Effector CD8-positive, alpha-beta T cell (primary cell): Measurements from ENCODE around the gene PLCB3.
"Not testable (repeated sequence)": the region's sequence is repeated elsewhere in the genome, so short reads cannot be mapped to it uniquely, and the experiment has no call there.

Experiments
- DNase-seq: peaks from one replicate; lab custom pipeline; 2025; lab: John Stamatoyannopoulos, UW

The PLCB3 gene

DNA sequence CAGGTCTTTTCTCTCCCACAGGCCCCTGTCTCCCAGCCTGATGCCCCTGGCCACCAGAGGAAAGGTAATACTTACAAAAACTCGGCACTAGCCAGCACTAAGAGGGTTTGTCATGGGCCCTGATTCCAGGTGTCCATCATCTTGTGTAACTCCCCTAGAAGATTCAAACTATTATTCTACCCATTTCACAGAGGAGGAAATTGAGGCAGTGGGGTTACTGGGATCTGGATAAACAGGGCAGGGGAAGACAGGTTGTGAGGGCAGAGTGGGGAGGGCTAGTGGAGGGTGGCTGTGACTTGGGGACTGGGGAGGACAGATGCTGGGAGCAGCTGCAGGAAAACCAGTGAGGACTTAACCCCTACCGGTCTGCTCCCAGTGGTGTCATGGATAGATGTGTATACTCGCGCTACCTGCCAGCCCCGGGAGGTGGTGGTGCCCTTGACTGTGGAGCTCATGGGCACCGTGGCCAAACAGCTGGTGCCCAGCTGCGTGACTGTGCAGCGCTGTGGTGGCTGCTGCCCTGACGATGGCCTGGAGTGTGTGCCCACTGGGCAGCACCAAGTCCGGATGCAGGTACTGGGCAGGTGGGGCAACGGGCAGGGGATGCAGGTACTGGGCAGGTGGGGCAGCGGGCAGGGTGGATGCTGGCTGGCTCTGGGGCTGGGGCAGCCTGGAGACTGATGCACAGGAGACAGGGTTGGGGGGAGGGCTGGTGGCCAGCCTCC lies 15.7 kb upstream of the PLCB3 start:
- no peak for DNase-seq

DNA sequence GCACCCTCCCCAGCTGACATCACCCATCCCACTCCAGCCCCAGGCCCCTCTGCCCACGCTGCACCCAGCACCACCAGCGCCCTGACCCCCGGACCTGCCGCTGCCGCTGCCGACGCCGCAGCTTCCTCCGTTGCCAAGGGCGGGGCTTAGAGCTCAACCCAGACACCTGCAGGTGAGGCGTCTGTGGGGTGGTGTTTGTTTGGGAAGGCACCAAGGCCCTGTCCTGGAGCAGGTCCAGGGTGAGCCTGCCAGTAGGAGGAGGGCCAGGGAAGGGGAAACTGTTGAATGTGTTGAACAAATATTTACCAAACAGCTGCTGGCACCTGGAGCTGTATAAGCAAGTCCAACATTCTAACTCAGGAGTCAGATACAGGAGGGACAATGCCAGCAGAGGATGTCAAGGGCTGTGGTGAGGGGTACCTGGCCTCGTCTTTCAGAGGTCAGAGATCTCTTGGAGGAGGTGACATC lies 13.8 kb upstream of the PLCB3 start:
- DNase-seq: no peak

DNA sequence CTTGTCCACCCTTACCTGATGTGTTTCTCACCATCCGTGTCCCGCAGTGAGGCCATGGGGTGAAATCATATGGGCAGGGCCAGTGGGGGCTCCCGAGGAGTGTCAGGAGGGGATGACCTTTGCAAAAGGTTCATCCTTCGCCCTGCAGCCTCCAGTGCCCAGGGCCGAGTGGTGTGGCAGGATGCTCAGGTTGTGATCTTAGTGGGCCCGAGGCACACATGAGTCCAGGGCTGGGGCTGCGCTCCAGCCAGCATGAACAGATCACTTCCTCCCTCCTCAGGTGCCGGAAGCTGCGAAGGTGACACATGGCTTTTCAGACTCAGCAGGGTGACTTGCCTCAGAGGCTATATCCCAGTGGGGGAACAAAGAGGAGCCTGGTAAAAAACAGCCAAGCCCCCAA lies 13.3 kb upstream of the PLCB3 start:
- no peak for DNase-seq

DNA sequence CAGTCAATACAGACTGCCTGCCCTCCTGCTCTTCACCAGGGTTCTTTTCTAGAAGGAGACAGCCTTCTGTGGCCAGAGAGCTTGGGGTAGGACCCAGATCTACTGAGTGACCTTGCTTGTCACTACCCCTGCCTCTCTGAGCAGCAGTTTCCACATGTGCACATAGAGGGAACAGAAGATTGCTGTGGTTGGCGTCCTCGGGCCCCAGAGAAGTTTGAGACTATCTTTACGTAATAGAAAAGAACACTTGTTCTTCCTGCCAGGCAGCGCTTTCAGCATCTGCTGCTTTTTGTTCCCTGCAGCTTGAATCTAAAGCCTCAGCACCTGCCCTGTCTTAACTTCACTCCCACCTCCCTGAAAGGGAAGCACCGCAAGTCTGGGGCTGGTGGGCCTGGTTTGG lies 12.3 kb upstream of the PLCB3 start:
- no peak for DNase-seq

DNA sequence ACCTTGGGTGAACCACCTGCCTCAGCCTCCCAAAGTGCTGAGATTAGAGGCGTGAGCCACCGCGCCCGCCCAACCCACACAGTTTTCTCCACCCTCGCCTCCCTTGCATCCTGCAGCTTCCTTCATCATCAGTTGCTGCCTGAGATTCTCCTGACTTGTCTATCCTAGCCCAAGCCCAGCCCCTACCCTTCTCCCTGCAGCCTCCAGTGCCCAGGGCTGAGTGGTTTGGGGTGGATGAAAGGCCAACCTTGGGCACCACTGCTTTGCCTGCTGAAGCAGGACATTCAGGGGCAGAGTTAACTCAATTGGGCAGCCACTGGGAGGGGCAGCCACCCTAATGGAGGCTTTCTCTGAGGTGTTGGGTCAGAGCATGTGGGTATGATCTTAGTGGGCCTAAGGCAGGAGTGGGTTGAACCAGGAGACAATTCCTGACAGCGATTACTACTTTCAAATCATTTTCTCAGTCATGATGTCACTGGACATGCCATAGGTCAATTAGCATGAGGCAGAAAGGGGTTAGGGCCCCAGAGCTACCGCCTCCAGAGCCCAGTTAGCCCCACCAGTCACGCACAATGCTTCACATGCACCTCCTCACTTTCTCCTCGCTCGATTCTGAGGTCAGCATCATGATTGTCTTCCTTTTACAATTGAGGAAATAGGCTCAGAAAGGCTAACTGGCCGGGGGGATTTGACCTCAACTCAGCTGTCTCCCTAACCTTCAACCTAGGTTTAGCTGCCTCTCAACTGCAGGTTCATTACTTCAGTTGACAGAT lies 11.5 kb upstream of the PLCB3 start:
- DNase-seq: no peak

DNA sequence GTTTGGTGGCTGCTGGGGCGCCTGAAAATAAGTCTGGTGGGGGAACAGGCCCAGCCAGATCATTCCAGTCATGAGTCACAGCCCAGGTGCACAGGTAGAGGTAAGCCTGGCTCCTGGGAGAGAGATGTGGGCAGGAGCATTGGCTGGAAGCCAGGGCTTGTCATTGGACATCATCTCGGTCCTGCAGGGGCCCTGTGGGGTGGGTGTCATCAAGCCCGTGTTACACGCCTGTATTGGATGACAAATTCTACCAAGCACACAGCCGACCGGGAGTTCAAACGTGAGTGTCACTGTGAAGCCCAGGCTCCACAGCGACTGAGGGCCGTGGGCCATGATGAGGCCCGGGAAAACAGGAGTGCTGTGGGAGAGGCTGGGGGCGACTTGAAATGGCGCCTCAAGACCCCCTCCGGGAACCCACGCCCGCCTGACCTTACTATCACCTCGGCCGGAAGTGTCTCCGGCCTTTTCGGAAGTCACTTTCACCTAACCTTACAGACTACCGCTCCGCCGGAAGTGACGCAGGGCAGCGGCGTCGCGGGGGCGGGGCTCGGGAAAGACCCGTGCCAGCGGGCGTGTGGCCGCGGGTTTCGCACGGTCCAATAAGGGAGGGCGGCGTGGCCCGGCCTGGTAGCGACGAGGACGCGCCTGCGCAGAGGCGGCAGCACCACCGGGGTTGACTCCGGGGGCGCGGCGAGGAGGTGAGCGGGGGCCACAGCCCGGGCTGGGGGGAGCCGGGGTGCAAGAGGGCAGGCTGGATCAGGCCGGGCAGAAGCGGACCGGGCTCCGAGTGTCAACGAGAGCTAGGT lies 10.7 kb upstream of the PLCB3 start, which contains the start of gene FKBP2:
FKBP2 (plus strand) TSS at position 661 of the 806 bp plus-strand sequence. CDS start 1,293 bp downstream, outside the sequence.
- DNase-seq: peak; percentile 95

DNA sequence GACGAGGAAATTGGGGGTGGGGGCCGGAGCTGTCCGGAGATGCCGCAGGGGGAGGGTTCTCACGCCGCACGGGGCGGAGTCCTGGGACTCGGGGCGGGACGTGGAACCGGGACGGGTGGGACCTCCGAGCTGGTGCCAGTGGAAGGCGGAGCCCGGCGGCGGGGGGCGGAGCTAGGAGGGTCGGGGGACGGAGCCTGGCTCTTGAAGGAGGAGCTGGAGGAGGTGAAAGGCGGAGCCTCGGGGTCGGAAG lies 10.2 kb upstream of the PLCB3 start:
- peak; percentile 99 for DNase-seq

DNA sequence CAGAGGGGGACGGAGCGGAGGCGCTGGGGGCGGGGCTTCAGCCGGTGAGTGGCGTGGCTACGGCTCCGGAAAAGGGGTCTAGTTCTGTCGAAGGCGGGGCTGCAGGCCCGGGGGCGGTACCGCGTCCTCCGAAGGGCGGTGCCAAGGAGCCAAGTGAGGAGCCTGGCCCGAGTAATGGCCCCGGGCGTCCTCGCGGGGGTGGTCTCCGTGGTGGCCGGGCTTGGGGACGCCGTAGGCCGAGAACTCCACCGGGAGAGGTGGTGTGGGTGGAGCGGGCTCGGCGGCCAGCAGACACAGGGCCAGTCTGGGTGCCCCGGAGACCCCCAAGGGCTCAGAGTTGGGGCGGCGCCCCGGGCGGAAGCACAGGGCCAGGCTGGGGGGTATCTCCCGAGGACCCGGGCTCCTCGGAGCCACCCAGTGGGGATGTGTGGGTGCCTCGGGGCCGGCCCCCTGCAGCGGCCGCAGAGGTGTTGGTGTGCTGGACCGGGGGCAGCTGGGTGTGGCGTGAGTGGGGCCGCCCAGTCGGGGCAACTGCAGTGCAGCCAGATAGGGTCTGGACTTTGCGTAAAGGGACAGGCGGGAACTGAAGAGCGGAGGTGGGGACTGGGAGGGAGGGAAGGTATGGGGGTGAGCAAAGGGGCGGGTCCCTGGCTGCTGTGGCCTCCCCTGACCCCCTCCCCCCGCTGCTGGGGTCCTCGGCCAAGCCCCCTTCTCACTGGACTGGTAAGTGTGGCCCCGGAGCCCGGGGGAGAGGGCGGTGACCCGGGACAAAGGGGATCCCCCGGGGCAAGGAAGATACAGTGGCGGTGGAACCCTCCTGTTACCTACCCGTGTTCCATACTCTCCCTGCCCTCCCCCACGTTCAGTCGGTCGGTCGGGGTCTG lies 9.6 kb upstream of the PLCB3 start:
- no peak for DNase-seq

DNA sequence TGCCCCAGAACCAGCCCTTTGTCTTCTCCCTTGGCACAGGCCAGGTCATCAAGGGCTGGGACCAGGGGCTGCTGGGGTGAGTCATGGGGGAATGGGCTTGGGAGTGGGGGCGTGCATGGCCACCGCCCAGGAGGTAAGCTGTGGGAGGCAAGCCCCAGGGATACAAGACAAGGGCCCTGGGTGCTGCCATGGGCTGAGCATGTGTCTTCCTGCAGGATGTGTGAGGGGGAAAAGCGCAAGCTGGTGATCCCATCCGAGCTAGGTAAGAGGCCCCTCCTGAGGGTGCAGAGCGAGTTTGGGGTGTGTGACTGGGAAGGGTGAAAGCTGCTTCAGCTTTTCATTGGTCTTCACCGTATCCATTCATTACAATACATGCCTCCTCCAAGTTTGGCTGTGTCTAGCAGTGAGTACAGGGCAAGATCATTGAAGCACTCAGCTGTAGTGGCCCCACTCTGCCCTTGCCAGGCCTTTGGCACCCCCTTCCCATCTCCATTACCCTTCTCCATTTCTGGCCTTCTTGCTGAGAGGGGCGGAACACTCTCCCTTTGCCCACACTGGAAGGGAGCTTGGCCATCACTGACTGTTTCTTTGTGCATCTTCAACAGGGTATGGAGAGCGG lies 8.0 kb upstream of the PLCB3 start:
- no peak for DNase-seq

DNA sequence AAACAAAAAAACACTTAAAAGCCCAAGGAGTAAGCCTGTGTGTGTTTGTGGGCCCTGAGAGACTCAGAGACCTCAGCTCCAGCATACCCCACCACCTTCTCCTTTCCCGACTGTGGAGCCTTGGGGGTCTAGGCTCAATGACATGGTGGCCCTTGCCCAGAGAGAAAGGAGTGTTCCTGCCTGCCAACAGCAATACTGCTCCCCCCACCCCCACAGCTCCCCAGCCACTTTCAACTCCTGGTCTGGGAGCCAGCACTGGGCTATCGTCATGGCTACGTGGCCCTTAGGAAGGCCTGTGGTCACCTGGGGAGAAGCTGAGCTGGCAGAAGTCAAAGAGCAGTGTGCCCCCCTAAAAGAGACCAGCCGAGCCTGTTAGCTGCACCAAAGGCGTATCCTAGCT lies 7.2 kb upstream of the PLCB3 start:
- no peak for DNase-seq

DNA sequence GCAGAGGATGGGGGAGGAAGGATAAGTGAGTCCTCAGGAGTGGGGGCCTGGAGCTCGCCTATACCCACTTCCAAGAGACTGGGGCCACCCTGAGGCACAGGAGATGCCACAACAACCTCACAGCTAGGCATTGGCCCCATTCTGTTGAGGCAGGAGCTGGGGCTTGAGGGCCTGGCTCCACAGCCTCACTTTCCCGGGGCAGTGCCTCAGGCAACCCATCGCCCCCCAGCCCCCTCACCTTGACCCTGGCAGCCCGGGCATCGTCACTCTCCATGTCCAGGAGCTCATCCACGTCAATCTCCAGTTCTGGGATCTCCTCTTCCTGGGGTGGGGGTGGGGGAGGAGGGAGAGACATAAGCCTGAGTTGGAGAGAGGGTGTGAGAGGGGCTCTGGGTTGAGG lies 6.4 kb upstream of the PLCB3 start:
- no peak for DNase-seq

DNA sequence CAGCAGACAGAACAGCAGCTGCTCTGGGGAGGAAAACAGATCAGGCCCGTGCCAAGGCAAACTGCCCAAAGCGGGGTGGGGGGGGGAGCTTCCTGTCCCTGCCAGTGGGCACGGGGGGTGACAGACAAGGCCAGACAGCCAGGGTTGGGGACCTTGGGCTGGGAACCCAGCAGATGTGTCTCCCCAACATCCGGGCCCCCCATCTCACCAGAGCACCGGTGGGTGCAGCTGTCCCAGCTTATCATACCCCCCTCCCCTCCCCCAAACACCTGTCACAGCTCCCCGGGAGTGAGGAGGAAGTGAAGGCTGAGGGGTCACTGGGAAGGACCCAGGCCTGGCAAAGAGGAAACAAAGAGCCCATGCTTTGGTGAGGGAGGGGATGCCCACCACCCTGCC lies 5.9 kb upstream of the PLCB3 start:
- peak; percentile 17 for DNase-seq

DNA sequence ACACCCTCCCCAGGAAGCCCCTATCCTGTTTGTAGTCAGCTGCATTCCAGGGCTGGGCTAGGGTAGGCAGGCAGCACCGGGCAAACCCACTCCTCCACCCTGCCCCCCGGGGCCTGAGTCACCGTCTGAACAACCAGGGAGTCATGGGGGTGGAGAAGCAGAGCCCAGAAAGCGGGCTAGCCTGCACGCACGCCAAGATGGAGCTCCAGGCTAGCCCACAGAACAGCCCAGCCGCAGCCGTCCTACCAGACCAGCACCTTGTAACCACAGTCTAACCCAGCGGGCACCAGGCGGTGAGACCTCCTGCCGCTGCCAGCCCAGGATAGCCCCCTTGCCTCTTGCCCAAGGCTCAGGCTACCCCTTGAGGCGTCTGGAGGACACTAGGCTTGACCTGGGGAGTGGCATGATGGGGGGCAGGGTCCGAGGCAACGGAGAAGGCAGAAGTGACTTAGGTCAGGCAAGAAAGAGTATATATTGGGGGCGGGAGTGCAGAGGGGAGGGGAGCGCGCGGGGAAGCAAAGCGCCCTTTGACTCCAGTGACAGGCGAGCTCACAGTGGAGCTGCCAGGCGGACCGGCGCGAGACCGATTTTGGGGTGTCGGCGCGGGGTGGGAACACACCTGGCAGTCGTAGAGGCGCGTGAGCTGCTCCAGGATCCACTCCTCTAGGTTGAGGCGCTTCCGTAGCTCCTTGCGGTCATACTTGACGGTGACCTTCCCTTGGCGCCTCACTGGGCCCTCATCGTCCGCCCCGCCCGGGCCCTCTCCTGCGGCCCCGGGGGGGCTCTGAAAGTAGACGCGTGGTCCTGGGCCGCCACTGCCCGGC lies 5.3 kb upstream of the PLCB3 start:
- DNase-seq: peak; percentile 33

DNA sequence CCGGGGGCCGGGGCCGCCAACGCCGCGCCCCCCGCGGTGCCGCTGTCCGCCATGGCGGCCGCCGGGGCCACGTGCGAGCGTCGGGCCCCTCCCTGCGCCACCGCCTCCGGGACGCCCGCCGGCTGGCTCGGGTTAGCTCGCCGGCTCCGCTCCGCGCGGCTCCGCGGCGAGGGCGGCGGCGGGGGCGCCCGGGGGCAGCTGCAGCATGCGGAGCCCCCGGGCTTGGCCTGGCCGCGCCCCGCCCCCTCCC lies 4.8 kb upstream of the PLCB3 start:
- DNase-seq: not testable (repeated sequence)

DNA sequence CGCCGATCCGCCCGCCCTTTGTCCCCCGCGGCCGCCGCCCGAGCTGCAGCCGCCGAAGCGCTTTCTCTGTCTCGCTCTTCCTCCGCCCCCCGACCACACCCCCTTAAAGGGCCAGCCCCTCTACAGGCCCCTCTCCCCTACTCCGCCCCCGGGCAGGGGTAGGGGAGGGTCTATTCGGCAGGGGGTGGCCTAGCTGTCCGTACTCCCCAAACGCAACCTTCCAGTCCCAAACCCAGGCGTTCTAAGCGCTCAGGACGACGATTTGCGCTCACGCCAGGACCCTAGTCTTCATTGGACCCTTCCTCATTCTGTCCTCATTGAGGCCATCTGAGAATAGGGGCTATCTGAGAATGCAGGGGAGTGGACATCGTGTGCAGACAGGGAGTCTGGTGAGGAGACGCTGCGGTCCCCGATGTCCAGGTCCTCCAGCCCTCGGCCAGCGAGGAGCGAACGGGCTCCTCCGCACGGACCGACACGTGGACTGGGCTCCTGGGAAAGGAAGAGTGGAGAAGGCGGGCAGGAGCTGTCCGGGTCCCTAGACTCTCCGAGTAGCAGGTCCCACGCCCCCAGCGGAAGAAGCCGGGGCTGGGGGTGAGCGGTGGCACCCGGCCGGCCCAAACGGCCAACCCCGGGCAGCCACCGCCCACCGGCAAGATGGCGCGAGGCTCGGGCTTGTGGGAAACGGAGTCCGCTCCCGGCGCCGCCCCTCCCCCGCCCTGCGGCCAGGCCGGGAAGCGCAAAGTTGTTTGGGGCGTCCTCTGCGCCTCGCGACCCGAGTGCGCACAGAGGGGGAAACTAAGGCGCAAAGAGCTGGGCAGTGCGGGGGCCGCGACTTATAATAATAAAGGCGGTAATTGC lies 4.2 kb upstream of the PLCB3 start, which contains the start of gene PPP1R14B:
PPP1R14B (minus strand) TSS at position 73 of the 858 bp plus-strand sequence. CDS start 270 bp downstream, outside the sequence.
- peak; percentile 59 for DNase-seq

DNA sequence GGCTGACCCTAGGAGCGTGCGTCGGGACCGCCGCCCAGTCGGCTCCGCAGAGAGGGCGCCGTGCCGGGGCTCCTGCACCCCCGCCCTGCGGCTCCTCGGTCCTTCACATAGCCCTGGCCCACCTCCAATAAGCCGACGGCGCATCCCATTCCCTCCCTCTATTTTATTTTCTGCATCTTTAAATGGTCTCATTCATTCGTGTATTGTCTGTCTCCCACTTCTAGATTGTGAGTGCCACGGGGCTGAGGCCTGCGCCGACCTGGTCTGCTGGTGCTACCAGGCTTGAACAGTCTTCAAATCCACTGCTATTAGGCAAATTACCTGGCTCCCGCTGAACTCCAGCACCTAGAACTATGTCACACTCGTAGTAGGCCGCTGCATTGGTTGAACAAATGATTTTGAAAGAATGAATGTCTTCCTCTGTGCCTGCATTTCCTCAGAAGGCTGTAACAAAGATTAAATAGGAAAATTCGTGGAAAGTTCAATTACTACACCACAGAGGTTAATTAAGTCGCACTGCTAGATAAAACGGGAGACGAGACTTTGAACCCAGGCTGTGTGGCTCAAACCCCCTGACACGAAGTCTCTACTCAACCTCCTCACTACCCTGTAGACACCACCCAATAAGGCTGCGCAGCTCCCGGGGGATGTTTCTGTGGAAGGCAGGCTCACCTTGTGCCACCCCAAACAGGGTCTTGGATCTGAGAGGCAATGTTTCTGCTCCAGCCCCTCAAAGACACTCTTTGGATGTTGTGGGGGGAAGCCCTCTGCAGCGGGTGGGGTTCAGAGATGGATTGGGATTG lies 3.4 kb upstream of the PLCB3 start:
- no peak for DNase-seq

DNA sequence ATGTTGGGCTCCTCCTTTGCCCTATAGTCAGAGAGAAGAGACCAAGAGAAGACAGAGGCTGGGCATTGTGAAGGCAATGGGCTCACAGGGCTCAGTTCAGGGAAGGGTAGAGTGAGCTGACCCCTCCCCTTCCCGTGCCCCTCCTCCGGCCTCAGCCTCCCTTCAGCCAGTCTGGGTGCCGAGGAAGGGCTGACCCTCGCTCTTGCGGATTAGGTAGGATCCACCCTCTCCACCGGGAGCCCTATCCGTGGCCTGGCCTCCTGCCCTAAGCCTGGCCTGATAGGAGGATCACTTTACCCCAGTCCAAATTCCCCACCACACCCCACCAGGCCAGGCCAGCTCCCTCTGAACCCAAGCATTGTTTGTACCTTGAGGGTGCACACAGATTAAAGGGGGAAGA lies 2.8 kb upstream of the PLCB3 start:
- DNase-seq: no peak

DNA sequence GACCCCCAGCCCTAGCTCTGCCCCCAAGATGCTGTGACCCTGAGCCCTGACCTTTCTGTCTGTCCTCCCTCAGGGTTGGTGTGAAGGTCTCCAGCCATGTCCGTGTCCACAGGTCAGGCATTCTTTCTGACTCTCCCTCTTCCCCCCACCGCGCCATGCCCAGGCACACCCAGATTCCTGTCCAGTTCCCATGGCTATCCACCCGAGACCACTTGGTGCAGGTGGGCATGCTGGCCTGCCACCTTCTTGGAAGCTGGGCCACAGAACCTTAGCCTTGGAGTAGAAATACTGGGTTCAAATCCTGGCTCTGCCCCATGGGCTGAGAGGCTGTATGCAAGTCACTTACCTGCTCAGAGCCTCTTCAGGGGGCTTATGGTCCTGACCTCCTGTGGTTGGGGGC lies 2.3 kb upstream of the PLCB3 start:
- no peak for DNase-seq
